ENCODE data around the gene CDC26. TPM values are rescaled to one million over a fixed set of nuclear protein-coding genes. Genes with fewer than 3 reads are reported as not detected.

CDC26 gene
- total and polyA plus RNA-seq, 10 of the 15 experiments (the other 5 are each of a cell fraction or from before 2014, with no cell fraction given) = 28.2 to 156 (median 61.5) TPM

DNA sequence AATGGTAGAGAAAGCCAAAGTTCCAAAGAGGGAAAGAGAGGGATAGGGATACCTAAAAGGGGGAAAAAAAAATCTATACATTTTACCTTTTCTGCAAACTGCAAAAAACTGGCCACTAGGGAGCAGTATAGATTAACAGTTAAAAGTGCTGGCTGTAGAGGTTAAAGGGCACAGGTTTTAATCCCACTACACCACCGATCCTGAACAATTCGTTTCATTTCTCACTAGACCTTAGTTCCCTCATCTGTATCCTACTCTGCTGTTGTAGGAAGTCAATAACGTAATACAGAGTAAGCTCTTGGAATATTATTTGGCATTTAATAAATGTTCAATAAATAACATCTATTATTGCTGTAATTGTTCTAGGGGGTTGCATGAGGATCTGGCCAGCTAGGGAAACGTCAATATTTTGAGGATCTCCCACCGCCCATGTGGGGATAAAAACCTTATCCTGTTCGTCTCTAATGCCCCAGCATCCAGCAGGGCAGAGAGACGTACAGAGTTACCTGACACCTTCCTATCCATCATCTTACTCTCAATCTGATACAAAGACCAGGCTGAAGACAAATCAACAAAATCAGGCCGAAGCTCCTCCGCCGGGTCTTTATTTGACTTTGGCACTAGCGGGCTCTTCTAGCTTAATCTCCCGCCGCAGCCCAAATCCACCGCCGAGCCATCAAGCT is 757 bp downstream of the CDC26 start (continued):
- TF ChIP-seq, protein P1, sequence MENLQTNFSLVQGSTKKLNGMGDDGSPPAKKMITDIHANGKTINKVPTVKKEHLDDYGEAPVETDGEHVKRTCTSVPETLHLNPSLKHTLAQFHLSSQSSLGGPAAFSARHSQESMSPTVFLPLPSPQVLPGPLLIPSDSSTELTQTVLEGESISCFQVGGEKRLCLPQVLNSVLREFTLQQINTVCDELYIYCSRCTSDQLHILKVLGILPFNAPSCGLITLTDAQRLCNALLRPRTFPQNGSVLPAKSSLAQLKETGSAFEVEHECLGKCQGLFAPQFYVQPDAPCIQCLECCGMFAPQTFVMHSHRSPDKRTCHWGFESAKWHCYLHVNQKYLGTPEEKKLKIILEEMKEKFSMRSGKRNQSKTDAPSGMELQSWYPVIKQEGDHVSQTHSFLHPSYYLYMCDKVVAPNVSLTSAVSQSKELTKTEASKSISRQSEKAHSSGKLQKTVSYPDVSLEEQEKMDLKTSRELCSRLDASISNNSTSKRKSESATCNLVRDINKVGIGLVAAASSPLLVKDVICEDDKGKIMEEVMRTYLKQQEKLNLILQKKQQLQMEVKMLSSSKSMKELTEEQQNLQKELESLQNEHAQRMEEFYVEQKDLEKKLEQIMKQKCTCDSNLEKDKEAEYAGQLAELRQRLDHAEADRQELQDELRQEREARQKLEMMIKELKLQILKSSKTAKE (IDR thresholded peaks at IDR 0.05; ENCODE audit: low read depth, poor library complexity, severe bottlenecking) = peak; percentile 12
- TF ChIP-seq RAD21 (IDR thresholded peaks at IDR 0.05; ENCODE audit: insufficient read depth, low read depth, low read length) = peak; percentile 70
- peak; percentile 98 for TF ChIP-seq NR2F1 (conservative IDR thresholded peaks at IDR 0.05)
- 0 out of 2 replicates have a peak, but pooled peaks have one; percentile 15 for TF ChIP-seq MXI1 (IDR thresholded peaks at IDR 0.05; ENCODE audit: low read depth, low read length)
- TF ChIP-seq NR2C1 (IDR thresholded peaks at IDR 0.05) = peak; percentile 93
- no peak for TF ChIP-seq ASH2L (IDR thresholded peaks at IDR 0.05; ENCODE audit: borderline replicate concordance, low read depth)

- ATAC-seq (no peak), FAIRE-seq (no peak), DNase-seq (ENCODE audit: low read depth, low spot score) (no peak)
- H2AFZ ChIP-seq (ENCODE audit: control insufficient read depth, low read depth, low read length) = no peak overlapping the region
- no peaks in the 10 kb centered on the region for H4K20me1 ChIP-seq (ENCODE audit: control insufficient read depth, insufficient read depth)
- no peak overlapping the region for H3K4me2 ChIP-seq (ENCODE audit: control insufficient read depth, insufficient read depth)
- POLR2A ChIA-PET = no interaction called here
- RAD21 ChIA-PET (ENCODE audit: unreplicated experiment) = interaction anchor here (1.2 kb wide), 1 partner anchor 388 kb away, joined by 3 read pairs; no protein-coding TSS in a partner anchor
- H3K9ac ChIP-seq (ENCODE audit: control insufficient read depth, insufficient read depth, low read length) = no peak overlapping the region
- no peaks in the 10 kb centered on the region for H3K9me3 ChIP-seq (replicated peaks; ENCODE audit: control insufficient read depth, insufficient read depth, low read length)
- WGBS (ENCODE audit: insufficient coverage, insufficient replicate concordance, low lambda C conversion rate, missing lambda C conversion rate) = 77% methylated on average over 2 of the region's 2 CpGs
- BruUV-seq (replicated peaks) = no TSS peak
- intact Hi-C loops (cut with micrococcal nuclease; ENCODE audit: unreplicated experiment) (loop anchor here (5.0 to 10.0 kb wide), 2 partner anchors 343 to 1115 kb away; partner anchors contain the start of gene AKNA), in situ Hi-C loops (cut with MboI) (loop anchor here (5.0 kb wide), 3 partner anchors 137 to 387 kb away; no protein-coding TSS in a partner anchor)
- H3K36me3 ChIP-seq (ENCODE audit: control insufficient read depth in 2 of 2, insufficient read depth in 2 of 2, low read length in 1 of 2) = peaks cover 4 to 12% of the 10 kb centered on the region in 2 experiments
- H3K79me2 ChIP-seq (ENCODE audit: control insufficient read depth, insufficient read depth, low read length) = peaks cover 13% of the 10 kb centered on the region
- no peaks in the 10 kb centered on the region for H3K27me3 ChIP-seq (replicated peaks in 1 of 2; ENCODE audit: control insufficient read depth in 2 of 2, insufficient read depth in 2 of 2, low read length in 1 of 2)
- H3K27ac ChIP-seq (ENCODE audit: control insufficient read depth, insufficient read depth) = no peak overlapping the region
- no peak overlapping the region for H3K4me3 ChIP-seq
- peaks cover 5% of the 10 kb centered on the region; the same call in 1 of the 2 replicates for H3K4me1 ChIP-seq (ENCODE audit: control insufficient read depth, insufficient read depth, low read length)
- SMC1A ChIA-PET (ENCODE audit: uncharacterized antibody, unreplicated experiment) = interaction anchor here (0.8 kb wide), 2 partner anchors 30 to 143 kb away, joined by 3 read pairs; no protein-coding TSS in a partner anchor
- CTCF ChIA-PET = interaction anchor here (0.7 to 1.8 kb wide), 5 partner anchors 38 to 386 kb away, joined by 3 to 8 read pairs (median 4); no protein-coding TSS in a partner anchor
- TF ChIP-seq LARP7 (IDR thresholded peaks at IDR 0.05) (no peak), ATF2 (IDR thresholded peaks at IDR 0.05; ENCODE audit: low read length) (no peak), NFYB (IDR thresholded peaks at IDR 0.05; ENCODE audit: insufficient read depth, low read depth, low read length) (no peak)
- TF ChIP-seq, protein P2, sequence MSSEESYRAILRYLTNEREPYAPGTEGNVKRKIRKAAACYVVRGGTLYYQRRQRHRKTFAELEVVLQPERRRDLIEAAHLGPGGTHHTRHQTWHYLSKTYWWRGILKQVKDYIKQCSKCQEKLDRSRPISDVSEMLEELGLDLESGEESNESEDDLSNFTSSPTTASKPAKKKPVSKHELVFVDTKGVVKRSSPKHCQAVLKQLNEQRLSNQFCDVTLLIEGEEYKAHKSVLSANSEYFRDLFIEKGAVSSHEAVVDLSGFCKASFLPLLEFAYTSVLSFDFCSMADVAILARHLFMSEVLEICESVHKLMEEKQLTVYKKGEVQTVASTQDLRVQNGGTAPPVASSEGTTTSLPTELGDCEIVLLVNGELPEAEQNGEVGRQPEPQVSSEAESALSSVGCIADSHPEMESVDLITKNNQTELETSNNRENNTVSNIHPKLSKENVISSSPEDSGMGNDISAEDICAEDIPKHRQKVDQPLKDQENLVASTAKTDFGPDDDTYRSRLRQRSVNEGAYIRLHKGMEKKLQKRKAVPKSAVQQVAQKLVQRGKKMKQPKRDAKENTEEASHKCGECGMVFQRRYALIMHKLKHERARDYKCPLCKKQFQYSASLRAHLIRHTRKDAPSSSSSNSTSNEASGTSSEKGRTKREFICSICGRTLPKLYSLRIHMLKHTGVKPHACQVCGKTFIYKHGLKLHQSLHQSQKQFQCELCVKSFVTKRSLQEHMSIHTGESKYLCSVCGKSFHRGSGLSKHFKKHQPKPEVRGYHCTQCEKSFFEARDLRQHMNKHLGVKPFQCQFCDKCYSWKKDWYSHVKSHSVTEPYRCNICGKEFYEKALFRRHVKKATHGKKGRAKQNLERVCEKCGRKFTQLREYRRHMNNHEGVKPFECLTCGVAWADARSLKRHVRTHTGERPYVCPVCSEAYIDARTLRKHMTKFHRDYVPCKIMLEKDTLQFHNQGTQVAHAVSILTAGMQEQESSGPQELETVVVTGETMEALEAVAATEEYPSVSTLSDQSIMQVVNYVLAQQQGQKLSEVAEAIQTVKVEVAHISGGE (CRISPR knock-in tag; IDR thresholded peaks at IDR 0.05) = no peak
- TF ChIP-seq, protein P3, sequence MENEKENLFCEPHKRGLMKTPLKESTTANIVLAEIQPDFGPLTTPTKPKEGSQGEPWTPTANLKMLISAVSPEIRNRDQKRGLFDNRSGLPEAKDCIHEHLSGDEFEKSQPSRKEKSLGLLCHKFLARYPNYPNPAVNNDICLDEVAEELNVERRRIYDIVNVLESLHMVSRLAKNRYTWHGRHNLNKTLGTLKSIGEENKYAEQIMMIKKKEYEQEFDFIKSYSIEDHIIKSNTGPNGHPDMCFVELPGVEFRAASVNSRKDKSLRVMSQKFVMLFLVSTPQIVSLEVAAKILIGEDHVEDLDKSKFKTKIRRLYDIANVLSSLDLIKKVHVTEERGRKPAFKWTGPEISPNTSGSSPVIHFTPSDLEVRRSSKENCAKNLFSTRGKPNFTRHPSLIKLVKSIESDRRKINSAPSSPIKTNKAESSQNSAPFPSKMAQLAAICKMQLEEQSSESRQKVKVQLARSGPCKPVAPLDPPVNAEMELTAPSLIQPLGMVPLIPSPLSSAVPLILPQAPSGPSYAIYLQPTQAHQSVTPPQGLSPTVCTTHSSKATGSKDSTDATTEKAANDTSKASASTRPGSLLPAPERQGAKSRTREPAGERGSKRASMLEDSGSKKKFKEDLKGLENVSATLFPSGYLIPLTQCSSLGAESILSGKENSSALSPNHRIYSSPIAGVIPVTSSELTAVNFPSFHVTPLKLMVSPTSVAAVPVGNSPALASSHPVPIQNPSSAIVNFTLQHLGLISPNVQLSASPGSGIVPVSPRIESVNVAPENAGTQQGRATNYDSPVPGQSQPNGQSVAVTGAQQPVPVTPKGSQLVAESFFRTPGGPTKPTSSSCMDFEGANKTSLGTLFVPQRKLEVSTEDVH (IDR thresholded peaks at IDR 0.05; ENCODE audit: low read depth, partially characterized antibody) = no peak
Observed at GRCh38 chr9:113269871-113270270, 5.5 kb downstream of the CDC26 start.

All from GM12878 (cell line).